Ishikawa (cell line): ENCODE measurements around the gene ARL8B.

ENCODE experiments used
- CEBPB ChIP-seq: IDR thresholded peaks from 2 replicates; pipeline ENCODE4 v1.6.1; 2012
- CREB1 ChIP-seq: IDR thresholded peaks from 2 replicates; pipeline ENCODE4 v1.6.1; 2012; ENCODE audit warnings: low read depth
- EP300 ChIP-seq: IDR thresholded peaks from 2 replicates; pipeline ENCODE4 v1.6.1; 2012; ENCODE audit warnings: borderline replicate concordance
- FOXM1 ChIP-seq: IDR thresholded peaks from 2 replicates; pipeline ENCODE4 v1.6.1; 2012; ENCODE audit warnings: low read depth, borderline replicate concordance
- NFIC ChIP-seq: IDR thresholded peaks from 2 replicates; pipeline ENCODE4 v1.6.1; 2012
- RAD21 ChIP-seq: IDR thresholded peaks from 2 replicates; pipeline ENCODE4 v1.6.1; 2012; ENCODE audit warnings: low read depth
- REST ChIP-seq: IDR thresholded peaks from 2 replicates; pipeline ENCODE4 v1.6.1; 2012; ENCODE audit warnings: low read depth, mild to moderate bottlenecking
- TEAD4 ChIP-seq: IDR thresholded peaks from 2 replicates; pipeline ENCODE4 v1.6.1; 2012
- USF1 ChIP-seq: IDR thresholded peaks from 2 replicates; pipeline ENCODE4 v1.6.1; 2012
- YY1 ChIP-seq: IDR thresholded peaks from 2 replicates; pipeline ENCODE4 v1.6.1; 2012; ENCODE audit warnings: low read depth
- ZBTB7A ChIP-seq: IDR thresholded peaks from 2 replicates; pipeline ENCODE4 v1.6.1; 2012; ENCODE audit warnings: low read depth
- TF ChIP-seq, protein P1 (sequence below): IDR thresholded peaks from 2 replicates; pipeline ENCODE4 v1.6.1; 2012

GRCh38 chr3:5138214-5138981 lies 16.3 kb downstream of the ARL8B start:
- TF ChIP-seq RAD21 (no peak), CEBPB (no peak), EP300 (no peak), NFIC (no peak), YY1 (no peak), USF1 (no peak), TEAD4 (no peak), ZBTB7A (no peak), CREB1 (no peak), FOXM1 (no peak), REST (no peak)
- TF ChIP-seq, protein P1, sequence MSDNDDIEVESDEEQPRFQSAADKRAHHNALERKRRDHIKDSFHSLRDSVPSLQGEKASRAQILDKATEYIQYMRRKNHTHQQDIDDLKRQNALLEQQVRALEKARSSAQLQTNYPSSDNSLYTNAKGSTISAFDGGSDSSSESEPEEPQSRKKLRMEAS: no peak
